CD4-positive, alpha-beta T cell (primary cell): ENCODE results near the gene FLCN. TPM values are rescaled to one million over a fixed set of nuclear protein-coding genes. Genes with fewer than 3 reads are reported as not detected.

Experiments used
- ATAC-seq: fragments of 200-7000 bp; cut with Tn5 transposase; one replicate; pipeline ENCODE4 v1.10.0; 2022; ENCODE audit warnings: mild to moderate bottlenecking; ENCODE audit not compliant: poor library complexity
- CTCF ChIA-PET: fragments of 350-600 bp; sonication (Branson Sonifier 250); formaldehyde crosslinking; loops from one replicate; lab custom pipeline; 2021; ENCODE audit warnings: antibody characterized with exemption, inconsistent platforms; lab: Charles Lee
- POLR2A ChIA-PET: fragments of 350-600 bp; sonication (Branson Sonifier 250); formaldehyde crosslinking; loops from one replicate; lab custom pipeline; 2021; ENCODE audit warnings: antibody characterized with exemption, inconsistent platforms; lab: Charles Lee
- DNase-seq, 14 experiments: peaks; one replicate each; pipeline ENCODE4 v3.0.0-alpha.2; 2013 to 2020; ENCODE audit warnings: mixed read lengths in 2 of 14
- H3K27ac ChIP-seq, 2 donors: one replicate each; pipeline versions ENCODE4 v1.5.1 to v1.7.0; 2013; ENCODE audit warnings: low read length in 2 of 2, low read depth in 1 of 2, mild to moderate bottlenecking in 1 of 2
- H3K27me3 ChIP-seq, 2 experiments: 1 replicate in 1 of 2; 2 replicates in 1 of 2; pipeline versions ENCODE4 v1.6.1 to v1.7.0; 2013; ENCODE audit warnings: low read length in 2 of 2, control low read depth in 1 of 2, mild to moderate bottlenecking in 1 of 2, moderate library complexity in 1 of 2; ENCODE audit not compliant: insufficient read depth in 2 of 2, control insufficient read depth in 1 of 2
- H3K36me3 ChIP-seq: one replicate; pipeline ENCODE4 v1.6.1; 2013; ENCODE audit warnings: low read length, control low read depth; ENCODE audit not compliant: insufficient read depth
- H3K4me1 ChIP-seq: one replicate; pipeline ENCODE4 v1.6.1; 2013; ENCODE audit warnings: low read length, control low read depth; ENCODE audit not compliant: insufficient read depth
- H3K4me3 ChIP-seq: one replicate; pipeline ENCODE4 v1.5.1; 2013; ENCODE audit warnings: mild to moderate bottlenecking, low read length, moderate library complexity
- H3K9me3 ChIP-seq, 2 experiments: 1 replicate in 1 of 2; 2 replicates in 1 of 2; pipeline versions ENCODE4 v1.6.1 to v1.7.0; 2013; ENCODE audit warnings: low read length in 2 of 2, mild to moderate bottlenecking in 2 of 2, control low read depth in 1 of 2, moderate library complexity in 1 of 2; ENCODE audit not compliant: control insufficient read depth in 1 of 2, insufficient read depth in 1 of 2
- H3K27ac Mint-ChIP-seq: one replicate; pipeline ENCODE4 v1.8.0; 2020; ENCODE audit warnings: mixed read lengths
- H3K27me3 Mint-ChIP-seq: one replicate; pipeline ENCODE4 v1.8.0; 2021; ENCODE audit warnings: mixed read lengths
- H3K36me3 Mint-ChIP-seq: one replicate; pipeline ENCODE4 v1.8.0; 2021; ENCODE audit warnings: low read depth, mixed read lengths
- H3K4me1 Mint-ChIP-seq: one replicate; pipeline ENCODE4 v1.8.0; 2021; ENCODE audit warnings: low read depth, mixed read lengths
- H3K4me3 Mint-ChIP-seq: one replicate; pipeline ENCODE4 v1.8.0; 2020; ENCODE audit warnings: mild to moderate bottlenecking, mixed read lengths
- H3K9me3 Mint-ChIP-seq: one replicate; pipeline ENCODE4 v1.8.0; 2020; ENCODE audit warnings: mixed read lengths
- CTCF ChIP-seq: fragments of 200-600 bp; IDR thresholded peaks from one replicate; pipeline ENCODE4 v1.8.0; 2022; ENCODE audit warnings: antibody characterized with exemption, mild to moderate bottlenecking
- intact Hi-C, 2 experiments: fragments of 100-400 bp; cut with DNase I in 1 of 2; cut with micrococcal nuclease in 1 of 2; formaldehyde crosslinking; loops; one replicate each; pipeline versions ENCODE4 v1.15.1 to v1.9.0; 2023 to 2025; cut with DNase I, micrococcal nuclease
- total RNA-seq, 174 experiments: library from RNA in 2 of 174; stranded (reverse) in 2 of 174; gene quantifications; one replicate each; pipeline ENCODE4 v1.2.3 and lab custom pipeline; 2021 to 2026

Gene FLCN
- total RNA-seq, 2 experiments from 2014 or later, result 12.1 to 15.9 TPM

- peaks cover 56% of the 10 kb centered on the region for H3K36me3 Mint-ChIP-seq
- DNase-seq, result no peak
- H3K4me1 ChIP-seq, result no peaks in the 10 kb centered on the region
- intact Hi-C loops, result loop anchor here in 1 of 2 experiments (5.0 kb wide), 1 partner anchor 38 kb away; no protein-coding TSS in a partner anchor
- no peaks in the 10 kb centered on the region for H3K4me1 Mint-ChIP-seq
- H3K27ac ChIP-seq, result no peak overlapping the region
- ATAC-seq, result no peak
- no peaks in the 10 kb centered on the region for H3K27me3 ChIP-seq
- H3K27ac Mint-ChIP-seq, result no peak overlapping the region
- ChIA-PET POLR2A (no interaction called here), CTCF (no interaction called here)
- H3K9me3 Mint-ChIP-seq, result no peaks in the 10 kb centered on the region
- no peaks in the 10 kb centered on the region for H3K9me3 ChIP-seq
- no peak for TF ChIP-seq CTCF
- H3K36me3 ChIP-seq, result peaks cover 61% of the 10 kb centered on the region
- H3K4me3 Mint-ChIP-seq, result no peak overlapping the region
- H3K4me3 ChIP-seq, result no peak overlapping the region
- H3K27me3 Mint-ChIP-seq, result no peaks in the 10 kb centered on the region
Observed at GRCh38 chr17:17215575-17215974, 21.4 kb downstream of the FLCN start.

GRCh38 chr17:17214646-17215436 lies 22.1 kb downstream of the FLCN start:
- no peak for ATAC-seq
- POLR2A ChIA-PET, result interaction anchor here (0.8 kb wide), 1 partner anchor 37 kb away, joined by 3 read pairs; no protein-coding TSS in a partner anchor
- no peaks in the 10 kb centered on the region for H3K9me3 ChIP-seq
- H3K27me3 Mint-ChIP-seq, result no peaks in the 10 kb centered on the region
- peaks cover 49% of the 10 kb centered on the region for H3K36me3 Mint-ChIP-seq
- no peaks in the 10 kb centered on the region for H3K27me3 ChIP-seq
- no peak overlapping the region for H3K27ac ChIP-seq
- no peaks in the 10 kb centered on the region for H3K9me3 Mint-ChIP-seq
- H3K27ac Mint-ChIP-seq, result no peak overlapping the region
- H3K36me3 ChIP-seq, result peaks cover 54% of the 10 kb centered on the region
- H3K4me3 Mint-ChIP-seq, result no peak overlapping the region
- CTCF ChIA-PET, result interaction anchor here (1.4 kb wide), 1 partner anchor 73 kb away, joined by 3 read pairs; no protein-coding TSS in a partner anchor
- no peak overlapping the region for H3K4me3 ChIP-seq
- DNase-seq, result no peak
- no peaks in the 10 kb centered on the region for H3K4me1 ChIP-seq
- H3K4me1 Mint-ChIP-seq, result no peaks in the 10 kb centered on the region
- no peak for TF ChIP-seq CTCF
- intact Hi-C loops, result loop anchor here in 1 of 2 experiments (5.0 kb wide), 1 partner anchor 38 kb away; no protein-coding TSS in a partner anchor

GRCh38 chr17:17213775-17214174 lies 23.2 kb downstream of the FLCN start:
- no peak for TF ChIP-seq CTCF
- Histone ChIP-seq H3K9me3 (no peaks in the 10 kb centered on the region), H3K36me3 (peaks cover 47% of the 10 kb centered on the region), H3K27ac (no peak overlapping the region), H3K4me1 (no peaks in the 10 kb centered on the region), H3K27me3 (no peaks in the 10 kb centered on the region), H3K4me3 (no peak overlapping the region)
- POLR2A ChIA-PET, result interaction anchor here (0.8 kb wide), 1 partner anchor 36 kb away, joined by 3 read pairs; no protein-coding TSS in a partner anchor
- Mint-ChIP-seq H3K4me3 (no peak overlapping the region), H3K27ac (no peak overlapping the region), H3K36me3 (peaks cover 41% of the 10 kb centered on the region), H3K27me3 (no peaks in the 10 kb centered on the region), H3K9me3 (no peaks in the 10 kb centered on the region), H3K4me1 (no peaks in the 10 kb centered on the region)
- no peak for DNase-seq
- intact Hi-C loops, result no loop called here
- CTCF ChIA-PET, result interaction anchor here (1.4 kb wide), 1 partner anchor 72 kb away, joined by 3 read pairs; no protein-coding TSS in a partner anchor
- no peak for ATAC-seq
